ENCODE results near the gene STK24.
"Not testable (repeated sequence)": the region's sequence is repeated elsewhere in the genome, so short reads cannot be mapped to it uniquely, and the experiment has no call there.

STK24 gene

DNA sequence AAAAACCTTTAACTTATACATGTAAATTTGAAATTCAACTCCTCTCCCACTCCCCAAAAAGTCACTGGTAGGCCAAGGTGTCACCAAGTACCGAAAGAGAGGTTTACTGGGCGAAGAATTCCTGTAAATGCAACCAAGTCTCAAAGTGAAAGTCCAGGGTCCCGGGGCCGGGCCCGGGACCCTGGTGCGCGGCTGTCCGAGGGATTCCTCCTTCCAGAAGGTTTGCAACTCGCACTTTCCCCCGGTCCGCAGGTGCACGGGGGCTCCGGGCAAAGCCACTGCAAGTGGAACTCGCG is 1.1 kb downstream of the STK24 start:
- Histone ChIP-seq H3K23ac (ENCODE audit: low read length) (no peak overlapping the region), H4K8ac (ENCODE audit: low read depth, low read length) (no peak overlapping the region), H3K4me2 (ENCODE audit: low read length) (peak overlapping the region; percentile 94), H3K4ac (ENCODE audit: low read depth, low read length) (peak overlapping the region; percentile 25), H3K27me3 (ENCODE audit: insufficient read depth, low read length, poor library complexity) (no peaks in the 10 kb centered on the region), H3K27ac (ENCODE audit: low read depth, low read length) (peak overlapping the region; percentile 94), H3K56ac (ENCODE audit: low read length) (peak overlapping the region; percentile 97), H2AK5ac (ENCODE audit: low read length) (no peak overlapping the region), H3K79me1 (ENCODE audit: low read length) (peaks cover 17% of the 10 kb centered on the region), H3K4me1 (ENCODE audit: control insufficient read depth, low read depth, low read length) (peaks cover 12% of the 10 kb centered on the region), H2BK120ac (ENCODE audit: low read depth, low read length) (no peak overlapping the region), H3K36me3 (ENCODE audit: control insufficient read depth, insufficient read depth, low read length) (no peaks in the 10 kb centered on the region), H3K18ac (ENCODE audit: low read length) (peak overlapping the region; percentile 72), H3K9ac (ENCODE audit: low read length) (peak overlapping the region; percentile 95), H4K5ac (ENCODE audit: low read length) (no peak overlapping the region), H2BK5ac (ENCODE audit: low read length) (no peak overlapping the region), H3K79me2 (ENCODE audit: control insufficient read depth, insufficient read depth, low read length) (peaks cover 56% of the 10 kb centered on the region), H3K4me3 (ENCODE audit: low read length) (peak overlapping the region; percentile 58), H2BK15ac (replicated peaks; ENCODE audit: low read depth) (no peak overlapping the region)
- WGBS (ENCODE audit: extremely low coverage, insufficient coverage, low lambda C conversion rate) = no CpG with 5 or more reads among the region's 15 CpGs
- DNase-seq = no peak

DNA sequence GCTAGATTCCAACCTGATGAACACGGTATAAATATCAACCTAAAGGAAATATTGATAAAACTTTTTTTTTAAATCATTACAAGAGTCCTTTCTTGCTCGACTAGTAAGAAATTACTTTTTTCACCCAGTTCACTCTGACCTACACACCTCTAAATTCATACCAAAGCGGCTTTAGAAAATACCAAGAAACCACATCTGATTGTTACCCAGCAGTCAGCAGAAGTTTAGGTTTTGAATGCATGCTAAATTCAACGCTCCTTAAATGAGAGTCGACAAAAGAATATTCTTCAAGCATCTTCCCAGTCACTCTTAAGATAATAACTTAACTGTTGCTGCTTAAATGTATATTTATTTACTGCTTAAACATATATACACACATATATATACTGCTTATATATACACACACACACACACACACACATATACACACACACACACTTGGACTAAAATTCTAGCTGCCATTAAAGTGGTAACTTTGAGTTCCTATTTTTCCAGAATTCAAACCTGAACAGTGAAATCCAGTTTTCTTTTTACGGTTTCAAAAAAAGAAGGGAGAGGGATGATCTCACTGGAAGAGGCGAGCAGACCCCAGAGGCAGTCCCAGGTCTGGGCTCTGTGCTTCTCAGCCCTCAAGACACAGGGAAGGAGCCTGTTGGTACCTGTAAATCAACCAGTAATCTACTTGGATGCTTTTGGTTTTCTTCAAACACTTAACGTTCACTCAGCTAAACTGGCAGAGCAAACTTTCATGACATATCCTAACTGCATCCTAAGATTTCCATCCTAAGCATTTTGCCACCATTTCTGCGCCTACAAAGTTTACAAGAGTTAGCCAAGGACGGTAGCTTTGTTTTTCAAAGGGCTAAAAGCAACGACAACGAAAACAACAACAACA is 1.7 kb downstream of the STK24 start:
- no peak overlapping the region for H3K23ac ChIP-seq (ENCODE audit: low read length)
- H3K4me3 ChIP-seq (ENCODE audit: low read length) = peak overlapping the region; percentile 58
- H3K27me3 ChIP-seq (ENCODE audit: insufficient read depth, low read length, poor library complexity) = no peaks in the 10 kb centered on the region
- peak overlapping the region; percentile 97 for H3K56ac ChIP-seq (ENCODE audit: low read length)
- no peak overlapping the region for H2AK5ac ChIP-seq (ENCODE audit: low read length)
- H3K18ac ChIP-seq (ENCODE audit: low read length) = no peak overlapping the region
- H2BK120ac ChIP-seq (ENCODE audit: low read depth, low read length) = no peak overlapping the region
- no peak overlapping the region for H3K4ac ChIP-seq (ENCODE audit: low read depth, low read length)
- peaks cover 21% of the 10 kb centered on the region for H3K79me1 ChIP-seq (ENCODE audit: low read length)
- no peak overlapping the region for H4K5ac ChIP-seq (ENCODE audit: low read length)
- H3K4me1 ChIP-seq (ENCODE audit: control insufficient read depth, low read depth, low read length) = peaks cover 13% of the 10 kb centered on the region
- no peak overlapping the region for H2BK5ac ChIP-seq (ENCODE audit: low read length)
- peaks cover 62% of the 10 kb centered on the region for H3K79me2 ChIP-seq (ENCODE audit: control insufficient read depth, insufficient read depth, low read length)
- no peak overlapping the region for H3K27ac ChIP-seq (ENCODE audit: low read depth, low read length)
- H3K36me3 ChIP-seq (ENCODE audit: control insufficient read depth, insufficient read depth, low read length) = no peaks in the 10 kb centered on the region
- no CpG with 5 or more reads among the region's 12 CpGs for WGBS (ENCODE audit: extremely low coverage, insufficient coverage, low lambda C conversion rate)
- H4K8ac ChIP-seq (ENCODE audit: low read depth, low read length) = no peak overlapping the region
- H2BK15ac ChIP-seq (replicated peaks; ENCODE audit: low read depth) = no peak overlapping the region
- peak; percentile 45 for DNase-seq
- peak overlapping the region; percentile 95 for H3K9ac ChIP-seq (ENCODE audit: low read length)
- peak overlapping the region; percentile 94 for H3K4me2 ChIP-seq (ENCODE audit: low read length)

DNA sequence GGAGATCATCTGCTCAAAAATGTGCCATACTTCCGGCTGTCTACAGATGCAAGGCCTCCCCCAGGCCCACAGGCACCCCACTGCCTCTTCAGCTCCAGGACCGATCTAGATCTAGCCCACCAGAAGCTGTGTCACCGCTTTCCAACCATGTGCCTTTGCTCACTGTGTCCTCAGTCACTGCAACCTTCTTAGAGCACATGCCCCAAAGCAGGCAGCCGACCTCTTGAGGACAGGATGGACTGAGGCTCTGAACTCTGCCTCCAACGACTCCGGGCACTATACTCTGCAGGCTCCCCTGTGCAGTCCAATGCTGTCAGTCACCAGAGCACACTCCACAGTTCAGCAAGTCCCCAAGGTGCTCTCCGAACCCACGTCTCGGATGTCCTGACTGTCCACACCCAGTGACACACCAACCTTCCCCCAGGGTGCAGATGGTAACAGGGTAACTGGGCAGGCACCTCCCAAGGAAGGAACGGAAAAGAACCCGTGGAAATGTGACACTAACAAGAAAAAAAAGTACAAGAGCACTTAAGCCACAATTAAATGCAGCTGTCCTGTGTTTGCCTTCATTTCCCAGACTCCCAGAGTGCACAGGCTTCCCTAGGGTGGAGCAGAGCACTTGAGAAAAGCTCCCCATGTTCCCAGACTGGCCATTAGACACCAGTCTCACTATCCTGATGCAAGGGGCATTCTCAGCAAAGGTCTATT is 4.8 kb downstream of the STK24 start:
- Histone ChIP-seq H3K4me1 (ENCODE audit: control insufficient read depth, low read depth, low read length) (peaks cover 12% of the 10 kb centered on the region), H3K4ac (ENCODE audit: low read depth, low read length) (no peak overlapping the region), H3K4me2 (ENCODE audit: low read length) (no peak overlapping the region), H4K8ac (ENCODE audit: low read depth, low read length) (no peak overlapping the region), H3K9ac (ENCODE audit: low read length) (peak overlapping the region; percentile 20), H3K27me3 (ENCODE audit: insufficient read depth, low read length, poor library complexity) (no peaks in the 10 kb centered on the region), H3K4me3 (ENCODE audit: low read length) (no peak overlapping the region), H3K36me3 (ENCODE audit: control insufficient read depth, insufficient read depth, low read length) (no peaks in the 10 kb centered on the region), H3K23ac (ENCODE audit: low read length) (peak overlapping the region; percentile 50), H2AK5ac (ENCODE audit: low read length) (no peak overlapping the region), H3K79me2 (ENCODE audit: control insufficient read depth, insufficient read depth, low read length) (peaks cover 91% of the 10 kb centered on the region), H2BK15ac (replicated peaks; ENCODE audit: low read depth) (no peak overlapping the region), H2BK120ac (ENCODE audit: low read depth, low read length) (no peak overlapping the region), H4K5ac (ENCODE audit: low read length) (no peak overlapping the region), H3K56ac (ENCODE audit: low read length) (peak overlapping the region; percentile 58), H3K27ac (ENCODE audit: low read depth, low read length) (no peak overlapping the region), H3K79me1 (ENCODE audit: low read length) (peaks cover 26% of the 10 kb centered on the region), H3K18ac (ENCODE audit: low read length) (no peak overlapping the region), H2BK5ac (ENCODE audit: low read length) (no peak overlapping the region)
- DNase-seq = peak; percentile 22
- WGBS (ENCODE audit: extremely low coverage, insufficient coverage, low lambda C conversion rate) = no CpG with 5 or more reads among the region's 11 CpGs

- H3K79me1 ChIP-seq (ENCODE audit: low read length) = peaks cover 28% of the 10 kb centered on the region
- no peaks in the 10 kb centered on the region for H3K27me3 ChIP-seq (ENCODE audit: insufficient read depth, low read length, poor library complexity)
- no peak overlapping the region for H3K18ac ChIP-seq (ENCODE audit: low read length)
- H2BK5ac ChIP-seq (ENCODE audit: low read length) = no peak overlapping the region
- H2BK120ac ChIP-seq (ENCODE audit: low read depth, low read length) = no peak overlapping the region
- WGBS (ENCODE audit: extremely low coverage, insufficient coverage, low lambda C conversion rate) = no CpG with 5 or more reads among the region's 10 CpGs
- peak overlapping the region; percentile 43 for H3K56ac ChIP-seq (ENCODE audit: low read length)
- no peak overlapping the region for H3K9ac ChIP-seq (ENCODE audit: low read length)
- peaks cover 96% of the 10 kb centered on the region for H3K79me2 ChIP-seq (ENCODE audit: control insufficient read depth, insufficient read depth, low read length)
- no peaks in the 10 kb centered on the region for H3K36me3 ChIP-seq (ENCODE audit: control insufficient read depth, insufficient read depth, low read length)
- H3K4me1 ChIP-seq (ENCODE audit: control insufficient read depth, low read depth, low read length) = peaks cover 12% of the 10 kb centered on the region
- H4K5ac ChIP-seq (ENCODE audit: low read length) = no peak overlapping the region
- H2AK5ac ChIP-seq (ENCODE audit: low read length) = no peak overlapping the region
- H4K8ac ChIP-seq (ENCODE audit: low read depth, low read length) = no peak overlapping the region
- DNase-seq = no peak
- H3K23ac ChIP-seq (ENCODE audit: low read length) = no peak overlapping the region
- no peak overlapping the region for H3K4me2 ChIP-seq (ENCODE audit: low read length)
- no peak overlapping the region for H3K4me3 ChIP-seq (ENCODE audit: low read length)
- no peak overlapping the region for H3K4ac ChIP-seq (ENCODE audit: low read depth, low read length)
- H2BK15ac ChIP-seq (replicated peaks; ENCODE audit: low read depth) = no peak overlapping the region
- H3K27ac ChIP-seq (ENCODE audit: low read depth, low read length) = no peak overlapping the region
Measured at GRCh38 chr13:98570929-98571372, 6.0 kb downstream of the STK24 start.

GRCh38 chr13:98569494-98570367 is 7.2 kb downstream of the STK24 start:
- H3K4me1 ChIP-seq (ENCODE audit: control insufficient read depth, low read depth, low read length) = peaks cover 12% of the 10 kb centered on the region
- not testable (repeated sequence) for H4K5ac ChIP-seq (ENCODE audit: low read length); H3K36me3 ChIP-seq (ENCODE audit: control insufficient read depth, insufficient read depth, low read length); H3K18ac ChIP-seq (ENCODE audit: low read length); H3K4ac ChIP-seq (ENCODE audit: low read depth, low read length); H3K4me2 ChIP-seq (ENCODE audit: low read length); H3K4me3 ChIP-seq (ENCODE audit: low read length); H2BK15ac ChIP-seq (replicated peaks; ENCODE audit: low read depth); H3K23ac ChIP-seq (ENCODE audit: low read length); H4K8ac ChIP-seq (ENCODE audit: low read depth, low read length); DNase-seq; H3K27ac ChIP-seq (ENCODE audit: low read depth, low read length); H2BK5ac ChIP-seq (ENCODE audit: low read length); H2BK120ac ChIP-seq (ENCODE audit: low read depth, low read length); H3K27me3 ChIP-seq (ENCODE audit: insufficient read depth, low read length, poor library complexity); H3K56ac ChIP-seq (ENCODE audit: low read length); H2AK5ac ChIP-seq (ENCODE audit: low read length); H3K9ac ChIP-seq (ENCODE audit: low read length)
- WGBS (ENCODE audit: extremely low coverage, insufficient coverage, low lambda C conversion rate) = no CpG with 5 or more reads among the region's 17 CpGs
- H3K79me1 ChIP-seq (ENCODE audit: low read length) = peaks cover 25% of the 10 kb centered on the region
- H3K79me2 ChIP-seq (ENCODE audit: control insufficient read depth, insufficient read depth, low read length) = peaks cover 95% of the 10 kb centered on the region
